ENCODE data around the gene MAGEA9. TPM values are rescaled to one million over a fixed set of nuclear protein-coding genes. Genes with fewer than 3 reads are reported as not detected.

The MAGEA9 gene
- total RNA-seq, 1 experiment from 2014 or later = not detected

Other genes starting within 250 kb of the MAGEA9 start
- 5.4 to 7.7 TPM (median 6.1 TPM) in 3 replicates for gene EOLA1, start 240.9 kb upstream of the MAGEA9 start, total RNA-seq (2021)
- not detected in 3 replicates for gene HSFX3, start 232.0 kb upstream of the MAGEA9 start, total RNA-seq (2021)
- 0.11 to 0.35 TPM (median 0.14 TPM) in 3 replicates for gene MAGEA9B, start 194.5 kb upstream of the MAGEA9 start, total RNA-seq (2021)
- 0.37 TPM in 1 of 3 replicates, not detected in the others for gene HSFX2, start 186.6 kb upstream of the MAGEA9 start, total RNA-seq (2021)
- 15.9 to 20.2 TPM (median 17.1 TPM) in 3 replicates for gene TMEM185A, start 150.1 kb upstream of the MAGEA9 start, total RNA-seq (2021)
- gene MAGEA11, start 69.9 kb upstream of the MAGEA9 start, total RNA-seq (2021) = not detected in 3 replicates
- 0.48 to 0.85 TPM (median 0.66 TPM) in 3 replicates for gene HSFX1, start 7.9 kb upstream of the MAGEA9 start, total RNA-seq (2021)
- not detected in 3 replicates for gene MAGEA8, start 99.3 kb downstream of the MAGEA9 start, total RNA-seq (2021)
- gene HSFX4, start 147.6 kb downstream of the MAGEA9 start, total RNA-seq (2021) = not detected in 3 replicates
- gene EOLA2, start 156.6 kb downstream of the MAGEA9 start, total RNA-seq (2021) = 30.5 to 41.2 TPM (median 31.5 TPM) in 3 replicates